Globus pallidus (tissue), 1 donor: ENCODE measurements around the gene SEC14L2.
"Not testable (repeated sequence)": the region's sequence is repeated elsewhere in the genome, so short reads cannot be mapped to it uniquely, and the experiment has no call there.

Experiments used
- DNase-seq: peaks from one replicate; pipeline ENCODE4 v3.0.0-alpha.2; 2015; ENCODE audit warnings: low spot score

SEC14L2 gene

GRCh38 chr22:30426388-30427353, 29.9 kb downstream of the SEC14L2 start:
- DNase-seq = no peak

- DNase-seq = no peak
Measured at GRCh38 chr22:30427871-30428270, 31.1 kb downstream of the SEC14L2 start.

- DNase-seq = no peak
Measured at GRCh38 chr22:30429887-30430286, 33.1 kb downstream of the SEC14L2 start.

GRCh38 chr22:30430933-30431332, 34.1 kb downstream of the SEC14L2 start:
- DNase-seq = no peak

GRCh38 chr22:30432096-30432495, 35.3 kb downstream of the SEC14L2 start:
- no peak for DNase-seq

GRCh38 chr22:30432520-30432919, 35.7 kb downstream of the SEC14L2 start:
- DNase-seq = no peak

GRCh38 chr22:30433227-30433626, 36.4 kb downstream of the SEC14L2 start:
- DNase-seq = no peak

GRCh38 chr22:30433773-30434172, 37.0 kb downstream of the SEC14L2 start:
- no peak for DNase-seq

GRCh38 chr22:30434843-30435242, 38.0 kb downstream of the SEC14L2 start:
- no peak for DNase-seq

GRCh38 chr22:30435674-30436126, 38.9 kb downstream of the SEC14L2 start:
- no peak for DNase-seq

GRCh38 chr22:30436196-30436595, 39.4 kb downstream of the SEC14L2 start:
- DNase-seq = no peak

GRCh38 chr22:30438559-30438958, 41.7 kb downstream of the SEC14L2 start:
- no peak for DNase-seq

GRCh38 chr22:30439226-30439625, 42.4 kb downstream of the SEC14L2 start:
- no peak for DNase-seq

GRCh38 chr22:30439836-30440235, 43.0 kb downstream of the SEC14L2 start:
- no peak for DNase-seq

- no peak for DNase-seq
Measured at GRCh38 chr22:30441088-30441487, 44.3 kb downstream of the SEC14L2 start.

- DNase-seq = peak; percentile 53
Measured at GRCh38 chr22:30444632-30445437, 48.0 kb downstream of the SEC14L2 start.

- no peak for DNase-seq
Measured at GRCh38 chr22:30445438-30446145, 48.8 kb downstream of the SEC14L2 start.

- DNase-seq = no peak
Measured at GRCh38 chr22:30447656-30448055, 50.8 kb downstream of the SEC14L2 start.

GRCh38 chr22:30451488-30451887, 54.7 kb downstream of the SEC14L2 start:
- DNase-seq = not testable (repeated sequence)

GRCh38 chr22:30452861-30453260, 56.0 kb downstream of the SEC14L2 start:
- no peak for DNase-seq

GRCh38 chr22:30453731-30454510, 57.1 kb downstream of the SEC14L2 start:
- no peak for DNase-seq
